NT2/D1 (cell line): ENCODE results near the gene ZFP14.

Experiments
- YY1 ChIP-seq: IDR thresholded peaks from 2 replicates; pipeline ENCODE4 v1.6.1; 2011; ENCODE audit not compliant: insufficient read length, insufficient read depth
- ZNF274 ChIP-seq: IDR thresholded peaks from 2 replicates; pipeline ENCODE4 v1.6.1; 2011; ENCODE audit warnings: mild to moderate bottlenecking, low read depth, low read length

DNA sequence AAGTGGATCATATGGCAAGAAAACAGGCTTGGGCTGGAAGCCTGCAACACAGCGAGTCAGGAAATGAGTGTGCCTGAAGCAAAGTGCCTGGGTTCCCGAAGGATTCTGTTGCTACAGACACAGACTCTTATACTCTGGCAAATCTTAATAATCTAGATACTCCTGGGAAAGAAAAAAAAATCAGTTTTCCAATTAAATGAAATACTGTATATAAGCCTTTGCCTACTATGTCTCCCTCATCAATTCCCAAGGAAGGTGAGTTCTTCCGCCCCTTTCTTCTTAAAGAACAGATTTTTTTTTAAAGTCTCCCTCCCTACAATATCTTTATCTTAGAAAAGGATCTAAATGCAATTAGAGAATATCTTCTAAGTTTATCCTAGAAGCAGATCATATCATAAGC is 29.1 kb upstream of the ZFP14 start:
- no peak for TF ChIP-seq YY1
- TF ChIP-seq ZNF274, result no peak
